ENCODE results near the gene NSL1. TPM values are rescaled to one million over a fixed set of nuclear protein-coding genes. Genes with fewer than 3 reads are reported as not detected.

Gene NSL1
- total and polyA plus RNA-seq, 9 of the 15 experiments (the other 6 are each of a cell fraction or from before 2014, with no cell fraction given): 53.5 to 108 (median 59.1) TPM

GRCh38 chr1:212678456-212679410 is 112.8 kb downstream of the NSL1 start:
- no peak overlapping the region for H3K27ac ChIP-seq (ENCODE audit: extremely low read depth, low read depth, low read length)
- H3K9me3 ChIP-seq (replicated peaks; ENCODE audit: control insufficient read depth, insufficient read depth, low read depth, low read length): no peaks in the 10 kb centered on the region
- intact Hi-C loops (cut with micrococcal nuclease) (no loop called here), in situ Hi-C loops (cut with MboI) (no loop called here)
- H3K4me2 ChIP-seq (ENCODE audit: insufficient read depth, low read length): no peak overlapping the region
- ChIA-PET POLR2A (interaction anchor here (0.5 to 1.8 kb wide), 4 partner anchors 11 to 265 kb away, joined by 3 to 4 read pairs (median 3); partner anchors contain the start of gene ATF3), CTCF (ENCODE audit: low intra/inter-chr PET ratio) (no interaction called here)
- H3K4me1 ChIP-seq (replicated peaks in 1 of 2; ENCODE audit: control insufficient read depth in 2 of 2, insufficient read depth in 2 of 2, low read length in 2 of 2): peaks cover 0 to 18% of the 10 kb centered on the region in 2 experiments; a peak in 3 of 5 replicates
- H2AFZ ChIP-seq (ENCODE audit: low read depth, low read length): no peak overlapping the region
- BruUV-seq (replicated peaks): no TSS peak
- no peak for DNase-seq (ENCODE audit: extremely low read depth in 1 of 4, low spot score in 3 of 4)
- H4K20me1 ChIP-seq (replicated peaks; ENCODE audit: control insufficient read depth, insufficient read depth, low read length): no peaks in the 10 kb centered on the region
- no peak for FAIRE-seq
- H3K9ac ChIP-seq (ENCODE audit: insufficient read depth in 1 of 2, low read depth in 2 of 2, low read length in 2 of 2): no peak overlapping the region
- WGBS (ENCODE audit: insufficient coverage, low coverage, missing lambda C conversion rate): 19% methylated on average over 11 of the region's 11 CpGs
- ATAC-seq: no peak
- peaks cover 2 to 16% of the 10 kb centered on the region in 2 experiments; a peak in 4 of 5 replicates for H3K27me3 ChIP-seq (ENCODE audit: control insufficient read depth in 2 of 2, insufficient read depth in 2 of 2, low read length in 2 of 2)
- no peaks in the 10 kb centered on the region for H3K79me2 ChIP-seq (ENCODE audit: control insufficient read depth, insufficient read depth, low read length)
- H3K36me3 ChIP-seq (ENCODE audit: control insufficient read depth, insufficient read depth, low read length): no peaks in the 10 kb centered on the region
- no peaks in the 10 kb centered on the region for H3K9me1 ChIP-seq (ENCODE audit: control insufficient read depth, insufficient read depth, low read length)
- H3K4me3 ChIP-seq: no peak overlapping the region
- TF ChIP-seq YY1 (IDR thresholded peaks at IDR 0.05; ENCODE audit: borderline replicate concordance in 1 of 3, control insufficient read depth in 1 of 3, extremely low read depth in 1 of 3, insufficient read depth in 3 of 3, insufficient read length in 1 of 3, insufficient replicate concordance in 2 of 3, low read depth in 1 of 3, low read length in 2 of 3) (no peak), ZNF197 (CRISPR knock-in tag; IDR thresholded peaks at IDR 0.05; ENCODE audit: low read depth) (no peak), RBM15 (IDR thresholded peaks at IDR 0.05; ENCODE audit: insufficient read depth, low read length) (no peak), SIN3B (IDR thresholded peaks at IDR 0.05; ENCODE audit: low read depth) (no peak), ZNF277 (CRISPR knock-in tag; IDR thresholded peaks at IDR 0.05; ENCODE audit: borderline replicate concordance) (no peak), MXI1 (IDR thresholded peaks at IDR 0.05; ENCODE audit: low read depth, low read length) (no peak), ZEB2 (IDR thresholded peaks at IDR 0.05) (no peak), KAT8 (IDR thresholded peaks at IDR 0.05; ENCODE audit: low read depth) (no peak), TAL1 (IDR thresholded peaks at IDR 0.05) (no peak), AFF1 (IDR thresholded peaks at IDR 0.05; ENCODE audit: low read depth in 1 of 2, partially characterized antibody in 2 of 2) (no peak), LCOR (CRISPR knock-in tag; IDR thresholded peaks at IDR 0.05) (no peak), ZNF639 (CRISPR knock-in tag; conservative IDR thresholded peaks at IDR 0.05 in 1 of 2, IDR thresholded peaks at IDR 0.05 in 1 of 2) (no peak), ZNF41 (CRISPR knock-in tag; conservative IDR thresholded peaks at IDR 0.05) (no peak)

All from K562 (cell line).